A673 (cell line): Measurements from ENCODE around the gene NUP37. TPM values are rescaled to one million over a fixed set of nuclear protein-coding genes. Genes with fewer than 3 reads are reported as not detected.

ENCODE experiments used
- BruUV-seq: library from RNA; stranded (reverse); fragments of 400-500 nt; replicated peaks from 2 replicates; lab custom pipeline; 2021; lab: Mats Ljungman, UMichigan
- CTCF ChIA-PET: fragments of 300-600 bp; sonication (Branson Sonifier 250); formaldehyde crosslinking; loops from one replicate; lab custom pipeline; 2022; ENCODE audit warnings: antibody characterized with exemption; lab: Charles Lee
- POLR2A ChIA-PET: fragments of 300-600 bp; sonication (Branson Sonifier 250); formaldehyde crosslinking; loops from one replicate; lab custom pipeline; 2022; ENCODE audit warnings: antibody characterized with exemption; ENCODE audit not compliant: low non-redundant PET; lab: Charles Lee
- DNase-seq: peaks from one replicate; pipeline ENCODE4 v3.0.0-alpha.2; 2015; ENCODE audit warnings: low spot score
- H3K27ac ChIP-seq: fragments of 200-600 bp; sonication (generic); 2 replicates; pipeline ENCODE4 v1.5.1; 2016; ENCODE audit warnings: mixed run types, low read depth, mild to moderate bottlenecking, mixed read lengths, antibody characterized with exemption, low read length; ENCODE audit not compliant: poor library complexity, severe bottlenecking
- H3K27me3 ChIP-seq: fragments of 200-600 bp; sonication (generic); replicated peaks from 2 replicates; pipeline ENCODE4 v1.6.1; 2017; ENCODE audit warnings: mixed run types, low read depth, mild to moderate bottlenecking, mixed read lengths, antibody characterized with exemption, low read length; ENCODE audit not compliant: insufficient read depth, poor library complexity
- H3K36me3 ChIP-seq: fragments of 200-600 bp; sonication (generic); 2 replicates; pipeline ENCODE4 v1.6.1; 2016; ENCODE audit warnings: mixed run types, mild to moderate bottlenecking, mixed read lengths, antibody characterized with exemption, low read length; ENCODE audit not compliant: insufficient read depth, poor library complexity, severe bottlenecking
- H3K4me1 ChIP-seq: fragments of 200-600 bp; sonication (generic); 2 replicates; pipeline ENCODE4 v1.6.1; 2017; ENCODE audit warnings: mixed run types, mild to moderate bottlenecking, mixed read lengths, antibody characterized with exemption, low read length; ENCODE audit not compliant: insufficient read depth, poor library complexity, severe bottlenecking
- H3K4me3 ChIP-seq: fragments of 200-600 bp; sonication (generic); 2 replicates; pipeline ENCODE4 v1.5.1; 2016; ENCODE audit warnings: low read depth, mixed run types, mild to moderate bottlenecking, mixed read lengths, low read length; ENCODE audit not compliant: poor library complexity, severe bottlenecking
- H3K9me3 ChIP-seq: fragments of 200-600 bp; sonication (generic); 2 replicates; pipeline ENCODE4 v1.6.1; 2016; ENCODE audit warnings: mixed run types, low read depth, mild to moderate bottlenecking, mixed read lengths, antibody characterized with exemption, low read length; ENCODE audit not compliant: poor library complexity, severe bottlenecking
- EZH2 ChIP-seq: fragments of 200-600 bp; sonication (generic); IDR thresholded peaks from 2 replicates; pipeline ENCODE4 v1.6.1; 2017; ENCODE audit warnings: borderline replicate concordance, low read depth, mild to moderate bottlenecking, mixed read lengths, antibody characterized with exemption, low read length; ENCODE audit not compliant: poor library complexity, severe bottlenecking
- intact Hi-C: fragments of 100-400 bp; cut with micrococcal nuclease; formaldehyde crosslinking; loops from one replicate; pipeline ENCODE4 v1.10.0; 2022; ENCODE audit not compliant: unreplicated experiment
- total RNA-seq: library from RNA; stranded (reverse); gene quantifications from 2 replicates; pipeline ENCODE4 v1.2.3, GENCODE V29; 2021
- TF ChIP-seq, protein P1 (sequence below): fragments of 300-800, 200-600 bp; sonication (generic); conservative IDR thresholded peaks from 2 replicates; pipeline ENCODE4 v1.5.1; 2017; ENCODE audit warnings: low read depth, mild to moderate bottlenecking, antibody characterized with exemption, low read length, moderate library complexity, mixed read lengths

Gene NUP37
- total RNA-seq, 1 experiment from 2014 or later = 48.4 TPM

DNA sequence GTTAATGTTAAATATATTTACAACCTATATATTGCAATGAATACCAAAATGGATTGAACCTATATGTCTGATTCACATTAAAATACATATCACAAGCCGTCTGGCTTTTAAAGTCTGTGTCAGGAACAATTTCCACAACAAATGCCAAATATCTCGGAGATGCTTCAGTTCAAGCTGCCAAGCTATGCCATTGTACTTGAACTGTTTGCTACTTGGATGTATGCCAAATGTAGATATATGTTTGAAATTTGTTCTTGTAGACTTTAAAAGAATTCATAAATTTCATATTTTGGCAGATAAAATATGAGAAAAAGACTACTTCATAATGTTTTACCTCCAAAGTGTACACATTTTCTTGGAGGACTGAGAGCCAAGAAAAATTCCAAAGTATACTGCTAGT lies 95.1 kb downstream of the NUP37 start:
- no peak overlapping the region for H3K27ac ChIP-seq
- TF ChIP-seq, protein P1, sequence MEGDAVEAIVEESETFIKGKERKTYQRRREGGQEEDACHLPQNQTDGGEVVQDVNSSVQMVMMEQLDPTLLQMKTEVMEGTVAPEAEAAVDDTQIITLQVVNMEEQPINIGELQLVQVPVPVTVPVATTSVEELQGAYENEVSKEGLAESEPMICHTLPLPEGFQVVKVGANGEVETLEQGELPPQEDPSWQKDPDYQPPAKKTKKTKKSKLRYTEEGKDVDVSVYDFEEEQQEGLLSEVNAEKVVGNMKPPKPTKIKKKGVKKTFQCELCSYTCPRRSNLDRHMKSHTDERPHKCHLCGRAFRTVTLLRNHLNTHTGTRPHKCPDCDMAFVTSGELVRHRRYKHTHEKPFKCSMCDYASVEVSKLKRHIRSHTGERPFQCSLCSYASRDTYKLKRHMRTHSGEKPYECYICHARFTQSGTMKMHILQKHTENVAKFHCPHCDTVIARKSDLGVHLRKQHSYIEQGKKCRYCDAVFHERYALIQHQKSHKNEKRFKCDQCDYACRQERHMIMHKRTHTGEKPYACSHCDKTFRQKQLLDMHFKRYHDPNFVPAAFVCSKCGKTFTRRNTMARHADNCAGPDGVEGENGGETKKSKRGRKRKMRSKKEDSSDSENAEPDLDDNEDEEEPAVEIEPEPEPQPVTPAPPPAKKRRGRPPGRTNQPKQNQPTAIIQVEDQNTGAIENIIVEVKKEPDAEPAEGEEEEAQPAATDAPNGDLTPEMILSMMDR = no peak
- TF ChIP-seq EZH2 = no peak
- H3K27me3 ChIP-seq = no peaks in the 10 kb centered on the region
- no peaks in the 10 kb centered on the region for H3K9me3 ChIP-seq
- ChIA-PET CTCF (no interaction called here), POLR2A (no interaction called here)
- no peak overlapping the region for H3K4me3 ChIP-seq
- no peaks in the 10 kb centered on the region for H3K4me1 ChIP-seq
- no peaks in the 10 kb centered on the region for H3K36me3 ChIP-seq
- no TSS peak for BruUV-seq
- intact Hi-C loops = no loop called here
- DNase-seq = no peak

- Histone ChIP-seq H3K4me1 (no peaks in the 10 kb centered on the region), H3K36me3 (no peaks in the 10 kb centered on the region), H3K9me3 (no peaks in the 10 kb centered on the region), H3K27ac (no peak overlapping the region), H3K4me3 (no peak overlapping the region), H3K27me3 (no peaks in the 10 kb centered on the region)
- no peak for DNase-seq
- intact Hi-C loops = no loop called here
- TF ChIP-seq, protein P1 = no peak
- no peak for TF ChIP-seq EZH2
- ChIA-PET CTCF (no interaction called here), POLR2A (no interaction called here)
- no TSS peak for BruUV-seq
These were observed 96.5 kb downstream of the NUP37 start for GRCh38 chr12:102023343-102023930.

Other genes with a start within 250 kb of the NUP37 start
- 10.3 and 10.5 TPM in 2 replicates for gene DRAM1, start 242.5 kb downstream of the NUP37 start, total RNA-seq
- gene WASHC3, start 58.1 kb downstream of the NUP37 start, total RNA-seq = 16.6 and 18.0 TPM in 2 replicates
- 37.8 and 43.0 TPM in 2 replicates for gene PARPBP, start 69 bp upstream of the NUP37 start, total RNA-seq
- not detected in 2 replicates for gene PMCH, start 77.7 kb upstream of the NUP37 start, total RNA-seq